Stimulated activated naive CD4-positive, alpha-beta T cell (primary cell): ENCODE data around the gene GPR137B.
A peak's percentile ranks its signal among the peaks of the same experiment; 100 is the strongest.

Experiments used
- DNase-seq, 6 experiments: peaks; one replicate each; lab custom pipeline; 2025; lab: John Stamatoyannopoulos, UW

The GPR137B gene, protein sequence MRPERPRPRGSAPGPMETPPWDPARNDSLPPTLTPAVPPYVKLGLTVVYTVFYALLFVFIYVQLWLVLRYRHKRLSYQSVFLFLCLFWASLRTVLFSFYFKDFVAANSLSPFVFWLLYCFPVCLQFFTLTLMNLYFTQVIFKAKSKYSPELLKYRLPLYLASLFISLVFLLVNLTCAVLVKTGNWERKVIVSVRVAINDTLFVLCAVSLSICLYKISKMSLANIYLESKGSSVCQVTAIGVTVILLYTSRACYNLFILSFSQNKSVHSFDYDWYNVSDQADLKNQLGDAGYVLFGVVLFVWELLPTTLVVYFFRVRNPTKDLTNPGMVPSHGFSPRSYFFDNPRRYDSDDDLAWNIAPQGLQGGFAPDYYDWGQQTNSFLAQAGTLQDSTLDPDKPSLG

DNA sequence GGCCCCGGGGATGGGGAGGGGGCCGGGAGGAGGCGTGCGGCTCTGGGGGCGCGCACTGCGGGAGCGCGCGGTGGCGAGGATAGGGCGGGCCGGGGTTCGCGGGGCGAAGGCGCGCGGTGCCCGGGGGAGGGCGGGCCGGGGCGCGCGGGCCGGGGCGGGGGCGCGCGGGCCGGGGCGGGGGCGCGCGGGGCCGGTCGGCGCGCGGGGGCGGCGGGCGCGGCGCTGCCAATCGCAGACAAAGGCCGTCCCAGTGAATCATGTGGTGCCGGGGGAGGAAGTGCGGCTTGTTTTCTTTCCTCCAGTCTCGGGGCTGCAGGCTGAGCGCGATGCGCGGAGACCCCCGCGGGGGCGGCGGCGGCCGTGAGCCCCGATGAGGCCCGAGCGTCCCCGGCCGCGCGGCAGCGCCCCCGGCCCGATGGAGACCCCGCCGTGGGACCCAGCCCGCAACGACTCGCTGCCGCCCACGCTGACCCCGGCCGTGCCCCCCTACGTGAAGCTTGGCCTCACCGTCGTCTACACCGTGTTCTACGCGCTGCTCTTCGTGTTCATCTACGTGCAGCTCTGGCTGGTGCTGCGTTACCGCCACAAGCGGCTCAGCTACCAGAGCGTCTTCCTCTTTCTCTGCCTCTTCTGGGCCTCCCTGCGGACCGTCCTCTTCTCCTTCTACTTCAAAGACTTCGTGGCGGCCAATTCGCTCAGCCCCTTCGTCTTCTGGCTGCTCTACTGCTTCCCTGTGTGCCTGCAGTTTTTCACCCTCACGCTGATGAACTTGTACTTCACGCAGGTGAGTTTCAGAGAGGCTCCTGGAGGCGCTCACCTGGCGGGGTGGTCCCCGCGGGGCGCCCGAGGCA, at the start of gene GPR137B:
Gene GPR137B (plus strand): TSS at position 287 of the 851 bp plus-strand sequence. CDS start 84 bp downstream, at position 371.
- peak in 5 of 6 experiments; percentile 11 to 51 (median 21) for DNase-seq

DNA sequence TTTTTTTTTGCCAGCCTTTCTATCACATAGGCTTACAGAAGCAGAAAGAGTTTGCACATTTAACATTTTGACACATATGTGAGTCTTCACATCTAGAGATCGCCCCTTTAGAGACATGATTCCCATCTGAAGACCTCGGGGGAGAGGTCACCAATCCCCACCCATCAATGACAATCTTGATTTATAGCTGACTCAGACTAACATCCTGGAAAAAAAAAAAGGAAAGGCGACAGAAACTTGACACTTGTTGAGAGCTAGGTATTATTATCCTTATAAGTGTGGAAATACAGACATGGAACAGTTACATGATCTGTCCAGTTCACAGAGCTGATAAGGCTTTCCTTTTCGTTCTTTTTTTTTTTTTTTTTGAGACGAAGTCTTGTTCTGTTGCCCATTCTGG, 49.4 kb upstream of the GPR137B start:
- DNase-seq = no peak

DNA sequence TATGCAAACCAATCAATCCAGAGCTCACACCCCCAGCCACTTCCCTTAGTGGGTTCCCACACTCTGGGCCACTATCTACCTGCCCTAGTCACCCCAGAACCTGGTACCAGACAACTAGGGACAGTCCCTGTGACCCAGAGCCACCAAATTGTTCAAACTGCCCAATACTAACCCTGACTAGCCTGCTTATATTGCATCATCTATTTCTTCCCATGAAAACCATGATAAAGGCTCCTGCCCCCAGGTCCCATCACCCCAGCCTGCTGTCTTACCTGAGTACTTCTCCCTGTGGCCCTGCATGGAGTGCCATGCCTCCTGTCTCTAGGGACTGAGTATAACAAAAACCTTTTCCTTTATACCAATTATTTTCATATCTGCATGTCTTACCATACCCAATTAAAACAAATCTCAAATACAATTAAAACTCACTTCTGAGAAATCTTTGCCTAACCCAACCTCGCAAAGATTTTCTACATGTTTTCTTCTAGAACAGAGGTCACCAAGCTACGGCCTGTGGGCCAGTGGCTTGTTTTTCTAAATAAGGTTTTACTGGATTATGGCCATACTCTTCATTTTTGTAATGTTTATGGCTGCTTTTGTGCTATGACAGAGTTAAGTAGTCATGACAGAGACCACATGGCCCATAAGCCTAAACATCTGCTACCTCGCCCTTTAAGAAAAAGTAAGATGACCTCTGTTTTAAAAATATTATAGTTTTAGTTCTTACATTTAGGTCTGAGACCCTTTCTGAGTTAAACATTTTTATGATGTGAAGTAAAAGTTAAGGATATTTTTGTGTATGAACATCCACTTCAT, 46.4 kb upstream of the GPR137B start:
- DNase-seq = no peak

DNA sequence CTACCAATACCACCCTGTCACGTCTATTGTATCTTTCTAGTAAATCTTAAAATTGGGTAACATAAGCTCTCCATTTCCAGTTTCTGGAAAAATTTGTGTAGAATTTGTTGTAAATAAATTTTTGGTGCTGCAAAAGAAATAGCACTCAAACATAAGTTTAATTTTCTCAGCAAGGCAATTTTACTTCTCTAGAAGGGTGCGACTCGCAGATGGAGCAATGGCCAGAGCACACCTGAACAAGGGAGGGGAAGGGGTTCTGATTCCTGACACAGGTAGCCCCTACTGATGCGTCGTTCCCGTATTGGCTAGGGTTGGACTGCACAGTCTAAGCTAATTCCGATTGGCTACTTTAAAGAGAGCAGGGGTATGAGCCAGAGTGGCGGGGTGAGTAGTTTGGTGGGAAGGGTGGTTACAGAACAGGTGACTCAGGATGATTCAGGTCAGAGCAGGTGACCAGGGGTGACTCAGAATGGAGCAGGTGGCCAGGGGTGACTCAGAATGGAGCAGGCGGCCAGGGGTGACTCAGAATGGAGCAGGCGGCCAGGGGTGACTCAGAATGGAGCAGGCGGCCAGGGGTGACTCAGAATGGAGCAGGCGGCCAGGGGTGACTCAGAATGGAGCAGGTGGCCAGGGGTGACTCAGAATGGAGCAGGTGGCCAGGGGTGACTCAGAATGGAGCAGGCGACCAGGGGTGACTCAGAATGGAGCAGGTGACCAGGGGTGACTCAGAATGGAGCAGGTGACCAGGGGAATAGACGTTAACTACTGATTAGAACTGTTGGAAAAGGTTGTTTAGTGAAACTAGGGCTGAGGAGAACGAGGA, 45.5 kb upstream of the GPR137B start:
- peak in 5 of 6 experiments; percentile 25 to 92 (median 48) for DNase-seq

DNA sequence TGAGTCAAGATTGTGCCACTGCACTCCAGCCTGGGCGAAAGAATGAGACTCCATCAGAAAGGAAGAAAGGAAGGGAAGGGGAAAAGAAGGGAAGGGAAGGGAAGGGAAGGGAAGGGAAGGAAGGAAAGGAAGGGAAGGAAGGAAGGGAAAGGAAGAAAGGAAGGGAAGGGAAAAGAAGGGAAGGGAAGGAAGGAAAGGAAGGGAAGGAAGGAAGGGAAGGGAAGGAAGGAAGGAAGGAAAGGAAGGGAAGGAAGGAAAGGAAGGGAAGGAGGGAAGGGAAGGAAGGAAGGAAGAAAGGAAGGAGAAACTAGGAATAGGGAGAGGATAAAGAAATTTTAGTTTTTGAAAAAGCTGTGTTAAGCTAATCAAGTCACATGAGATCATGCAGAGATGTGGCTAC, 44.1 kb upstream of the GPR137B start:
- no peak for DNase-seq

DNA sequence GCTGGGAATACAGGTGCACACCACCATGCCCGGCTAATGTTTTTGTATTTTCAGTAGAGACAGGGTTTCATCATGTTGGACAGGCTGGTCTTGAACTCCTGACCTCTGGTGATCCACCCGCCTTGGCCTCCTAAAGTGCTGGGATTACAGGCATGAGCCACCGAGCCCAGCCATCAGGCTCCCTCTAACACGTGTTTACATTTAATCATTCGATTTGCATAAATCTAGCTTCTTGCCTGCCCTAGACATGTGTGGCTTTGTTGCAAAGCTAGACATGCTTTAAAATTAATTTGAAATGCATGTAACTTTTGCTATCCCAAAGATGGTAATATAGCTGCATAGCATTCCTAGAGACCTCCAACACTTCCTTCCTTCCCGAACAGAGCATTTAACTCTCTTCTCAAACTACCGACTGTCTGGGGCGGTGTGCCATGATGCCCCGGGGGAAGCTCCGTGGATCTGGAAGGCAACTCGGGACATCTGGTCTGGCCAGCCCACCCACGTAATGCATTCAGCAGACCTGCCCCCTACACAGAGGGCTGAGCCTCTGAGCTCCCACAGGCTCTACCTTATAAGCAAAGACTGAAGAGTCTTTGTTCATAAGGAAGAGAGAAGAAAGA, 42.9 kb upstream of the GPR137B start:
- DNase-seq = no peak

DNA sequence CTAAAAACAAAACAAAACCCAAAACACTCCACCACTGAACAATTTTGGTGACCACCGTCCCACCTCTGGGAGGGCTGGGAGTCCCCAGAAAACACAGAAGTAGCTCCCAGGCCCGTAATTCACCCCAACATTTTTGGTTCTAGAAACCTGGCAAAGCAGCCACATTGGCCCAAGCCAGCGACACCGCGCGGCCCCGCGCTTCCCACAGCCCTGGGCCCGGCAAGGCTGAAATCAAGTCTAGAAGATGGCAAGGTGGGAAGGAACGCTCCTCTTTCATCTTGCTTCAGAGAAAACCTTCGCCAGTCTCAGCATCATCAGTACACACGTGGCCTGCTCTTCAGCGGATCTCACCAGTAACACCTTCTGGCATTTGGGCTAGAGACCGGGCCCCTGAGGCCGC, 41.5 kb upstream of the GPR137B start:
- no peak for DNase-seq

DNA sequence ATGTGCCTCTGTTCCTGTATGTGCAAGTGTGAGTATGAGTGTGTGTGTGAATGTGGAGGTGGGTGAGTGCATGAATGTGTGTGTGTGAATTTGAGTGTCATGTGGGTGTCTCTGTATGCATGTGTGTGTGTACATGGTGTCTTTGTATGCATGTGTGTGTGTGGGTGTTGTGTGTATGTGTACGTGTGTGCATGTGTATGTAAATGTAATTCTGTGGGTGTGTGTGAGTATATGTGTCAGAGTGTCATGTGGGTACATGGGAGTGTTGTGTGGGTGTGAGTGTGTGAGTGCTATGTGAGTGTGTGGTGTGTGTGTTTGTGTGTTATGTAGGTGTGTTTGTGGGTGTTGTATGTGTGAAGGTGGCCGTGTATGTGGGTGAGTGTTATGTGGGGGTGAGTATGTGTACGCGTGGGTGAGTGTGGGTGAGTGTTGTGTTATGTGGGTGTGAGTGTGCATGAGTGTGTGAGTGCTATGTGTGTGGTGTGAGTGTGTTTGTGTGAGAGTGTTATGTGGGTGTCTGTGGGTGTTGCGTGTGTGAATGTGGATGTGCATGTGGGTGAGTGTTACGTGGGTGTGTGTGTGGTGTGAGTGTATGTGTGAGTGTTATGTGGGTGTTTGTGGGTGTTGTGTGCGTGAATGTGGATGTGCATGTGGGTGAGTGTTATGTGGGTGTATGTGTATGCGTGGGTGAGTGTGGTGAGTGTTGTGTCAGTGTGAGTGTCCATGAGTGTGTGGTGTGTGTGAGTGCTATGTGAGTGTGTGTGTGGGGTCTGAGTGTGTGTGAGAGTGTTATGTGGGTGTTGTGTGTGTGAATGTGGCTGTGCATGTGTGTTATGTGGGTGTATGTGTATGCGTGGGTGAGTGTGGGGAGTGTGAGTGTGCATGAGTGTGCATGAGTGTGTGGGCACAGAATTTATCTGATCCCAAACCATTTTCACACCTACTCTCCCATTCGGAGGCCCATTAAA, 40.8 kb upstream of the GPR137B start:
- no peak for DNase-seq

DNA sequence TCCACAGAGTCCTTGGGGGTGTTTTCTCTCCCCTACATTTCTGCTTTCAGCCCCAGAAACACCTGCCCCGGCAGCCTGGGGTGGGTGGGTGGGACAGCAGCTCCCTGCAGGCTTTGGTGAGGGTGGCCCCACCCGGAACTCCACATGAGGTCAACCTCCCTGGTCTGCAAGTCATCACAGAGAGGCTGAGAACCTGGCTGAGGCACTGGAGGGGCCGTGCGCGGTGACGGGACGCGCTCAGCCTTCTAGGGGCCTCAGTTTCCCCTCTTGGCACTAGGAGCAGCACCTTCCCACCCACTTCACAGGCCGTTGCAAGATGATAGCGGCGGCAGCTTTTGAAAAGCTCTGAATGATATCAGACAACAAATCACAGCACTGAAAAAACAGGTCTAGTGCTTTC, 39.7 kb upstream of the GPR137B start:
- no peak for DNase-seq

DNA sequence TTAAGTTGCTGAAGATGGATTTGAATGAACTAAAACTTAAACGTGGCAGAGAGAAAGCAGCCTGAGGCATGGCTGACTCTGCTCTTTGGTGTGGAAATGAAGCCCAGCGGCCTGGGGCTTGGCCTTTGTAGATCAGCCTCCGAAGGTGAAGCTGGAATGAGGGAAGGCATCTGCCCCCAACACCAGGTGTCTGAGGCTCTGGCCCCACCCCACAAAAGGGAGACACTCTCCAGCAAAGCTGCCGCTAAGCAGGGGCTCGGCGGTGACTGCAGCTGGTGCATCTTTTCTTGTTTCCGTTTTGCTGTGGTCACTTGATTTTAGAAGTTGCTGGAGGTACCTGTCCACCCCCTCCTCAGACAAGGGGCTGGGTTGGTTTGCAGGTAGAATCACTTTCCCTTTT, 39.3 kb upstream of the GPR137B start:
- no peak for DNase-seq

DNA sequence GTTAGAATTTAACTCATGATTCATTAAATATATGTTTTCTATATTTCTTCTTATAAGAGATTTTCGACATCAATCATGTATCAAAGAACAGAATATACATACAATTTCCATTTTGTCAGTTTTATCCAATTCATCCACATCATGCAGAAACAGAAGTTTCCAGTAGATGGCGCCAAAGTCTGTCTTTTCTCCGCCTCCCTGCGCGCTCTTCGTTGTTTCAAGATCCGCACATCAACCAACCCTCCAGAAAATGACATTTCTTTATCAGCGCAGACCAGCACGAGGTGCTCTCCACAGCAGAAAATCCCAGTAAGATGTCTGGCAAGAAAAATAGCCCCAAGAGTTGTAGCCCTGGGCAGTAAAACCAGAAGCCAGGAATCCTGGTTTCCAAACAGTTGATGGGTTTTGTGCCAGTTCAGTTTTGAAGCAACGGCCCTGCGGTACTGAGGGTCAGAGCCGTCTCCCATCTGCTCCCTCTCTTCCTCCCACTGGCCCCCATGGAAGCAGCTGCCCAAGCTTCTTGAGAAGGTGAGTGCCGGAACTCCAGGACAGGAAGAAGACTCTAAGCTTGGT, 38.6 kb upstream of the GPR137B start:
- peak; percentile 5 to 75 (median 30) for DNase-seq

DNA sequence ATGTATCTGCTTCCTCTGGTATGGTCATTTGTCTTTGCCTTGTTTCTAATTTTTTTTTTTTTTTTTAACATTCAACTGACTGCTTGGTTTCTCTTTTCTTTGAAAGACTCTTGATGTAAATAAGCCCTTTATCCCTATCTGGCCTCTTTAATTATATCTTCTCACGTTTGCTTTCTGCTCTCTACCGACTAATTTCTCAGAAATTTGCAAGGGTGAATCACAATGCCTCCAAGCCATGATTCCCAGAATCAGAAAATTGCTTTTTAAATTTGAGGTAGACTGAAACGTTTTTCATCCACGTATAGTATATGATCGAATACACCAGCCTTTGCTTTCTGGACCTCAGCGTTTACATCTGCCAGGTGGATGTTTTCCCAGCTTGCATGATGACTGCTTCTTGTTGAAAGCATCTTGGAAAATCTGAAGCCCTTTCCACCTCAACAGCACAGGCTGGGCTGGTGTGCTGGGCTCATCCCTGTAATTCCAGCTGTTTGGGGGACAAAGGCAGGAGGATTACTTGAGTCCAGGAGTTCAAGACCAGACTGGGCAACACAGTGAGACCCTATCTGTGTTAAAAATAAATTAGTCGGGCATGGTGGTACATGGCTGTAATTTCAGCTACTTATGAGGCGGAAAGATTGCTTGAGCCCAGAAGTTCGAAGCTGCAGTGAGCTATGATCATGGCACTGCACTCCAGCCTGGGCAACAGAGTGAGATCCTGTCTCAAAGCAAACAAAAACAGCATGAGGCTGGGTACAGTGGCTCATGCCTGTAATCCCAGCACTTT, 35.0 kb upstream of the GPR137B start:
- no peak for DNase-seq

DNA sequence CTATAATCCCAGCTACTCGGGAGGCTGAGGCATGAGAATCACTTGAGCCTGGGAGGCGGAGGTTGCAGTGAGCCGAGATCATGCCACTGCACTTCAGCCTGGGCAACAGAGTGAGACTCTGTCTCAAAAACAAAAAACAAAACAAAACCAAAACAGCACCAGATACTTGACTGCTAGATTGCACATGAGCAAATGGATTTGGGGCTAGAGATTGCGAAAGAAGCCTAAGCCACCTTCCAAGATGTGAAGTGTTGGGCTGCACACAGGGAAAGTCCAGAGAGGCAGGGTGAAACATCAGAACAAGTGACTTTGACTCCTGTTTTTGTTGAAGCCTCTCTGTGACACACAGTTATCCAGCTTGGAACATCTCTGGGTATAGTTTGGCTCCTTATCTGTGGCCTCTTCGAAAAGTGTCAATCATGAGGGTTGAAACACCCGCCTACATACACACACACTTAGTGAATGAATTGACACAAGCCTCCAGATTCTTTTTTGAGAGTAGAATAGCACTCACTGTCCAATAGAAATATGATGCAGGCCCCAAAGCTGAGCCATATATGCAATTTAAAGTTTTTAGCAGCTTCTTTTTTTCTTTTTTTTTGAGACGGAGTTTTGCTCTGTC, 34.2 kb upstream of the GPR137B start:
- no peak for DNase-seq

DNA sequence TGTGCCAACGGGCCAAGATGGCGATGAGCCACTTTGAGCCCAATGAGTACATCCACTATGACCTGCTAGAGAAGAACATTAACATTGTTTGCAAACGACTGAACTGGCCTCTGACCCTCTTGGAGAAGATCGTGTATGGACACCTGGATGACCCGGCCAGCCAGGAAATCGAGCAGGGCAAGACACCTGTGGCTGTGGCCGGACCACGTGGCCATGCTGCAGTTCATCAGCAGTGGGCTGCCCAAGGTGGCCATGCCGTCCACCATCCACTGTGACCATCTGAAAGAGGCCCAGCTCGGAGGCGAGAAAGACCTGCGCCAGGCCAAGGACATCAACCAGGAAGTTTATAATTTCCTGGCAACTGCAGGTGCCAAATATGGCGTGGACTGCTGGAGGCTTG, 32.2 kb upstream of the GPR137B start:
- no peak for DNase-seq

DNA sequence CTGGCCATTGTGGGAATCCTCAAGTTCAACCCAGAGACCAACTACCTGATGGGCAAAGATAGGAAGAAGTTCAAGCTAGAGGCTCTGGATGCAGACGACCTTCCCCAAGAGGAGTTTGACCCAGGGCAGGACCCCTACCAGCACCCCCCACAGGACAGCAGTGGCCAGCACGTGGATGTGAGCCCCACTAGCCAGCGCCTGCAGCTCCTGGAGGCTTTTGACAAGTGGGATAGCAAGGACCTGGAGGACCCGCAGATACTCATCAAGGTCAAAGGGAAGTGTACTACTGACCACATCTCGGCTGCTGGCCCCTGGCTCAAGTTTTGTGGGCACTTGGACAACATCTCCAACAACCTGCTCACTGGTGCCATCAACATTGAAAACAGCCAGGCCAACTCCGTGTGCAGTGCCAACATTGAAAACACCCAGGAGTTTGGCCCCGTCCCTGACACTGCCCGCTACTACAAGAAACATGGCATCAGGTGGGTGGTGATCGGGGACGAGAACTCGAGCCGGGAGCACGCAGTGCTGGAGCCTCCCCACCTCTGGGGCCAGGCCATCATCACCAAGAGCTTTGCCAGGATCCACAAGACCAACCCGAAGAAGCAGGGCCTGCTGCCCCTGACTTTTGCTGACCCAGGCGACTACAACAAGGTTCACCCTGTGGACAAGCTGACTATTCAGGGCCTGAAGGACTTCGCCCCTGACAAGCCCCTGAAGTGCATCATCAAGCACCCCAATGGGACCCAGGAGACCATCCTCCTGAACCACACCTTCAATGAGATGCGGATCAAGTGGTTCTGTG, 30.6 kb upstream of the GPR137B start:
- DNase-seq = no peak

DNA sequence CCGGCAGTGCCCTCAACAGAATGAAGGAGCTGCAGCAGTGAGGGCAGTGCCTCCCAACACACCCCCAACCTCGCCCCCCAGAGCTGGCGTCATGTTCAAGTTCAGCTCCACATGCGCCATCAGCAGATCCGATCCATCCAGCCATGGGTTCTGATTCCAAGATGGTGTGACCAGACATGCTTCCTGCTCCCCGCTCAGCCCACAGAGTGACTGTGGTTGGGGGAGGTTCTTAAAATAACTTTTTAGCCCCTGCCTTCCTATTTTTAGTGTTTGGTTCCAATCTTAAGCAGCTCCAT, 30.1 kb upstream of the GPR137B start:
- no peak for DNase-seq

DNA sequence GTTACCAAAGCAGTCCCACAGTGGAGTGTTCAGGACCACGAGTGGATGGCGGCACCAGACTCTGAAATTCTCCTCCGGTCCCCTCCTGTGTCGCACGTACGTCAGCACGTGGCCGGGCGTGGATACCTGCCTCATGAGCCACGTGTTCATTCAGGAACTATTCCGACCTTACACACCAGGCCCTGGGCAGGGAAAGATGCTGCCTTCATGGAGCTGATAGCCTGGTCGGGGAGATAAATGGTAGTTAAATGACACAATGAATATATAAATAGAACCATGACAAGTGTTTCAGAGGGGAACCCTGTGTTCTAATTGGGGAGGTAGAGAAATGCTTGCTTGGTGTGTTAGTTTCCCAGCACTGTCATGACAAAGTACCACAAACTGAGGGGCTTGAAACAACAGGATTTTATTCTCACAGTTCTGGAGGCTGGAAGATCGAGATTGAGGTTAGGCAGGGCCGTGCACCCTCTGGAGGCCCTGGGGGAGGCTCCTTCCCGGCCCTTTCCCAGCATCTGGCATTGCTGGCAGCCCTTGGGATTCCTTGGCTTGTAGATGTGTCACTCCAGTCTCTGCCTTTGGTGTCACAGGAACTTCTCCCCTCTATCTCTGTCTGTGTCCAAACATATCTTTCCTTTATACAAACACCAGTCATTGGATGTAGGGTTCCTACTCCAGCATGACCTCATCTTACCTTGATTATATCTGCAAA, 28.9 kb upstream of the GPR137B start:
- no peak for DNase-seq
